Measurements from ENCODE around the gene RAET1G. TPM values are rescaled to one million over a fixed set of nuclear protein-coding genes. Genes with fewer than 3 reads are reported as not detected.
"Not testable (repeated sequence)": the region's sequence is repeated elsewhere in the genome, so short reads cannot be mapped to it uniquely, and the experiment has no call there.

RAET1G gene
- total RNA-seq, 4 donors from 2014 or later, result 0.89 TPM; not detected in 3

- intact Hi-C loops (cut with DNase I; ENCODE audit: low total_unique reads) (loop anchor here (5.0 to 10.0 kb wide), 2 partner anchors 205 to 362 kb away; partner anchors contain the start of gene GINM1), in situ Hi-C loops (cut with MboI; ENCODE audit: low sequenced_read_pairs in 4 of 4) (loop anchor here in 1 of 4 donors (10.0 kb wide), 1 partner anchor 85 kb away; no protein-coding TSS in a partner anchor)
- Histone ChIP-seq H3K36me3 (no peaks in the 10 kb centered on the region), H3K4me1 (peaks cover 0 to 3% of the 10 kb centered on the region in 2 donors), H3K27ac (no peak overlapping the region), H3K4me3 (no peak overlapping the region), H3K9me3 (no peaks in the 10 kb centered on the region), H3K27me3 (peaks cover 0 to 20% (median 11%) of the 10 kb centered on the region in 3 donors)
- DNase-seq, result no peak
- no peak for TF ChIP-seq CTCF (IDR thresholded peaks at IDR 0.05 in 4 of 5, conservative IDR thresholded peaks at IDR 0.05 in 1 of 5)
- TF ChIP-seq POLR2A (IDR thresholded peaks at IDR 0.05), result no peak
- ATAC-seq, result no peak
These were observed 6.5 kb upstream of the RAET1G start for GRCh38 chr6:149929422-149929821.

GRCh38 chr6:149927025-149927424 lies 4.1 kb upstream of the RAET1G start:
- Histone ChIP-seq H3K27me3 (peaks cover 0 to 16% (median 9%) of the 10 kb centered on the region in 3 donors), H3K4me1 (peaks cover 15 to 18% of the 10 kb centered on the region in 2 donors)
- intact Hi-C loops (cut with DNase I; ENCODE audit: low total_unique reads), result loop anchor here (5.0 to 10.0 kb wide), 2 partner anchors 202 to 360 kb away; partner anchors contain the start of gene GINM1
- H3K9me3 ChIP-seq, H3K36me3 ChIP-seq, H3K27ac ChIP-seq, H3K4me3 ChIP-seq, ATAC-seq, DNase-seq: not testable (repeated sequence)
- in situ Hi-C loops (cut with MboI; ENCODE audit: low sequenced_read_pairs in 4 of 4), result loop anchor here in 1 of 4 donors (10.0 kb wide), 1 partner anchor 82 kb away; no protein-coding TSS in a partner anchor

GRCh38 chr6:149925974-149926777 lies 3.3 kb upstream of the RAET1G start:
- Histone ChIP-seq H3K4me1 (peaks cover 15 to 18% of the 10 kb centered on the region in 2 donors), H3K27ac (peak overlapping the region in 3 of 4 donors; percentile 7 to 53 (median 21)), H3K4me3 (peak overlapping the region; percentile 53 to 67 (median 58)), H3K27me3 (peaks cover 0 to 16% (median 9%) of the 10 kb centered on the region in 3 donors), H3K9me3 (no peaks in the 10 kb centered on the region), H3K36me3 (no peaks in the 10 kb centered on the region)
- ATAC-seq (peak; percentile 87 to 97), DNase-seq (peak; percentile 81 to 84)
- in situ Hi-C loops (cut with MboI; ENCODE audit: low sequenced_read_pairs in 4 of 4), result loop anchor here in 1 of 4 donors (10.0 kb wide), 1 partner anchor 81 kb away; no protein-coding TSS in a partner anchor
- intact Hi-C loops (cut with DNase I; ENCODE audit: low total_unique reads), result loop anchor here (1.0 to 10.0 kb wide), 6 partner anchors 29 to 359 kb away; partner anchors contain the start of gene GINM1
- TF ChIP-seq CTCF (IDR thresholded peaks at IDR 0.05 in 4 of 5, conservative IDR thresholded peaks at IDR 0.05 in 1 of 5) (peak; percentile 92 to 98 (median 96)), POLR2A (IDR thresholded peaks at IDR 0.05) (no peak)

GRCh38 chr6:149925253-149925973 lies 2.5 kb upstream of the RAET1G start:
- Histone ChIP-seq H3K9me3 (no peaks in the 10 kb centered on the region), H3K27ac (peak overlapping the region in 3 of 4 donors; percentile 7 to 53 (median 21)), H3K27me3 (peaks cover 0 to 16% (median 9%) of the 10 kb centered on the region in 3 donors), H3K4me1 (peaks cover 15 to 18% of the 10 kb centered on the region in 2 donors), H3K36me3 (no peaks in the 10 kb centered on the region), H3K4me3 (peak overlapping the region; percentile 53 to 67 (median 58))
- TF ChIP-seq POLR2A (IDR thresholded peaks at IDR 0.05) (no peak), CTCF (IDR thresholded peaks at IDR 0.05 in 4 of 5, conservative IDR thresholded peaks at IDR 0.05 in 1 of 5) (no peak)
- intact Hi-C loops (cut with DNase I; ENCODE audit: low total_unique reads) (loop anchor here (5.0 to 10.0 kb wide), 2 partner anchors 201 to 358 kb away; partner anchors contain the start of gene GINM1), in situ Hi-C loops (cut with MboI; ENCODE audit: low sequenced_read_pairs in 4 of 4) (loop anchor here in 1 of 4 donors (10.0 kb wide), 1 partner anchor 81 kb away; no protein-coding TSS in a partner anchor)
- ATAC-seq (peak; percentile 17 to 22), DNase-seq (no peak)

All from gastrocnemius medialis (tissue), 4 donors.